ENCODE measurements around the gene SASH3. TPM values are rescaled to one million over a fixed set of nuclear protein-coding genes. Genes with fewer than 3 reads are reported as not detected.

SASH3 gene
- total and polyA plus RNA-seq, 2 donors from 2014 or later: 1.9 to 18.3 TPM

GRCh38 chrX:129747533-129747932 is 32.2 kb upstream of the SASH3 start:
- Histone ChIP-seq H3K27ac (ENCODE audit: low read depth in 2 of 2, low read length in 2 of 2) (no peak overlapping the region), H3K9ac (ENCODE audit: low read length in 3 of 3) (no peak overlapping the region), H3K27me3 (ENCODE audit: control insufficient read depth, insufficient read depth, low read length) (no peaks in the 10 kb centered on the region), H3K4me1 (ENCODE audit: control insufficient read depth in 2 of 3, insufficient read depth in 2 of 3, low read depth in 1 of 3, low read length in 3 of 3) (no peaks in the 10 kb centered on the region), H3K36me3 (ENCODE audit: control insufficient read depth in 2 of 3, insufficient read depth in 3 of 3, low read length in 3 of 3) (no peaks in the 10 kb centered on the region), H3K9me3 (ENCODE audit: control insufficient read depth in 2 of 3, insufficient read depth in 1 of 3, low read length in 3 of 3) (no peaks in the 10 kb centered on the region), H3K4me3 (ENCODE audit: low read length in 3 of 3) (no peak overlapping the region)
- no peak for FAIRE-seq
- TF ChIP-seq, protein P1, sequence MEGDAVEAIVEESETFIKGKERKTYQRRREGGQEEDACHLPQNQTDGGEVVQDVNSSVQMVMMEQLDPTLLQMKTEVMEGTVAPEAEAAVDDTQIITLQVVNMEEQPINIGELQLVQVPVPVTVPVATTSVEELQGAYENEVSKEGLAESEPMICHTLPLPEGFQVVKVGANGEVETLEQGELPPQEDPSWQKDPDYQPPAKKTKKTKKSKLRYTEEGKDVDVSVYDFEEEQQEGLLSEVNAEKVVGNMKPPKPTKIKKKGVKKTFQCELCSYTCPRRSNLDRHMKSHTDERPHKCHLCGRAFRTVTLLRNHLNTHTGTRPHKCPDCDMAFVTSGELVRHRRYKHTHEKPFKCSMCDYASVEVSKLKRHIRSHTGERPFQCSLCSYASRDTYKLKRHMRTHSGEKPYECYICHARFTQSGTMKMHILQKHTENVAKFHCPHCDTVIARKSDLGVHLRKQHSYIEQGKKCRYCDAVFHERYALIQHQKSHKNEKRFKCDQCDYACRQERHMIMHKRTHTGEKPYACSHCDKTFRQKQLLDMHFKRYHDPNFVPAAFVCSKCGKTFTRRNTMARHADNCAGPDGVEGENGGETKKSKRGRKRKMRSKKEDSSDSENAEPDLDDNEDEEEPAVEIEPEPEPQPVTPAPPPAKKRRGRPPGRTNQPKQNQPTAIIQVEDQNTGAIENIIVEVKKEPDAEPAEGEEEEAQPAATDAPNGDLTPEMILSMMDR (IDR thresholded peaks at IDR 0.05; ENCODE audit: borderline replicate concordance, extremely low read depth, insufficient read depth): no peak
- intact Hi-C loops (cut with DNase I): no loop called here
- no peak for DNase-seq

DNA sequence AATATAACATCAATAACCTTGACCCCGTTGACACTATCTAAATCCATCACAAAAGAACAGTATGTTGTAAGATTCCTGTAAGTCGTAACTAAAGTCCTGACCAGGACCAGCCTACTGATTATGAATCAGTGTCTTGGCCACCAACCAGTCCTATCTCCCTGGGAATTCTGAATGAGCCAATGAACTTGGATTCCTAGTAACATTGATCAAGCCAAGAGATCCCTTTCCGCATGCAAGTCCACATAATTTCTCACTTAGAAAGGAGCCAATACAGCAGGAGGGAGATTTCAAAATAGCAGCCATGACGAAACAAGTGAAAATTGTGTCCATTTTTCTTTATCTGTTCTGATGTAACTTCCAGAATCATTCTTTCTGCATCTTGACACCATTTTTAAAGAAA is 31.4 kb upstream of the SASH3 start:
- H3K27ac ChIP-seq (ENCODE audit: low read depth in 2 of 2, low read length in 2 of 2): peak overlapping the region in 1 of 2 donors; percentile 60
- TF ChIP-seq, protein P1 (IDR thresholded peaks at IDR 0.05; ENCODE audit: borderline replicate concordance, extremely low read depth, insufficient read depth): no peak

GRCh38 chrX:129749069-129749468 is 30.7 kb upstream of the SASH3 start:
- Histone ChIP-seq H3K27me3 (ENCODE audit: control insufficient read depth, insufficient read depth, low read length) (no peaks in the 10 kb centered on the region), H3K27ac (ENCODE audit: low read depth in 2 of 2, low read length in 2 of 2) (no peak overlapping the region), H3K9me3 (ENCODE audit: control insufficient read depth in 2 of 3, insufficient read depth in 1 of 3, low read length in 3 of 3) (no peaks in the 10 kb centered on the region), H3K36me3 (ENCODE audit: control insufficient read depth in 2 of 3, insufficient read depth in 3 of 3, low read length in 3 of 3) (no peaks in the 10 kb centered on the region), H3K9ac (ENCODE audit: low read length in 3 of 3) (no peak overlapping the region), H3K4me1 (ENCODE audit: control insufficient read depth in 2 of 3, insufficient read depth in 2 of 3, low read depth in 1 of 3, low read length in 3 of 3) (no peaks in the 10 kb centered on the region), H3K4me3 (ENCODE audit: low read length in 3 of 3) (no peak overlapping the region)
- TF ChIP-seq, protein P1 (IDR thresholded peaks at IDR 0.05; ENCODE audit: borderline replicate concordance, extremely low read depth, insufficient read depth): no peak
- FAIRE-seq (peak; percentile 78), DNase-seq (no peak)
- intact Hi-C loops (cut with DNase I): no loop called here

More for the DNA sequence above, 31.4 kb upstream of the SASH3 start:
- Histone ChIP-seq H3K4me3 (ENCODE audit: low read length in 3 of 3) (no peak overlapping the region), H3K36me3 (ENCODE audit: control insufficient read depth in 2 of 3, insufficient read depth in 3 of 3, low read length in 3 of 3) (no peaks in the 10 kb centered on the region), H3K9ac (ENCODE audit: low read length in 3 of 3) (no peak overlapping the region), H3K4me1 (ENCODE audit: control insufficient read depth in 2 of 3, insufficient read depth in 2 of 3, low read depth in 1 of 3, low read length in 3 of 3) (no peaks in the 10 kb centered on the region), H3K27me3 (ENCODE audit: control insufficient read depth, insufficient read depth, low read length) (no peaks in the 10 kb centered on the region), H3K9me3 (ENCODE audit: control insufficient read depth in 2 of 3, insufficient read depth in 1 of 3, low read length in 3 of 3) (no peaks in the 10 kb centered on the region)
- intact Hi-C loops (cut with DNase I): no loop called here
- DNase-seq (no peak), FAIRE-seq (peak; percentile 62)

DNA sequence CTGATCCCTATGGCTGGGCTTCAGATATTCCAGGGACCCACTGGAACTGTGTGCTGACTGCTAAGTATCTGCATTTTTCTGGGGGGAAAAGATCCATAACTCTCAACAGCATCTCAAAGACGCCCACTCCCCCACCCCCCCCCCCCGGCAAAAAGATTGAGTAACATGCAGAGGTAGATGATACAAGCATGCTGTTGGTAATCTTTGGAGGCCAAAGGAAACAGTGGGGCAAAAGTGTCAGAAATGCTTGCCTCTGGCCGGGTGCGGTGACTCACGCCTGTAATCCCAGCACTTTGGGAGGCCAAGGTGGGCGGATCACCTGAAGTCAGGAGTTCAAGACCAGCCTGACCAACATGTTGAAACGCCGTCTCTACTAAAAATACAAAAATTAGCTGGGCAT is 28.8 kb upstream of the SASH3 start:
- TF ChIP-seq, protein P1 (IDR thresholded peaks at IDR 0.05; ENCODE audit: borderline replicate concordance, extremely low read depth, insufficient read depth): no peak
- DNase-seq (no peak), FAIRE-seq (no peak)
- H3K27me3 ChIP-seq (ENCODE audit: control insufficient read depth, insufficient read depth, low read length): no peaks in the 10 kb centered on the region
- no peaks in the 10 kb centered on the region for H3K36me3 ChIP-seq (ENCODE audit: control insufficient read depth in 2 of 3, insufficient read depth in 3 of 3, low read length in 3 of 3)
- H3K4me3 ChIP-seq (ENCODE audit: low read length in 3 of 3): no peak overlapping the region
- no peaks in the 10 kb centered on the region for H3K9me3 ChIP-seq (ENCODE audit: control insufficient read depth in 2 of 3, insufficient read depth in 1 of 3, low read length in 3 of 3)
- H3K9ac ChIP-seq (ENCODE audit: low read length in 3 of 3): no peak overlapping the region
- intact Hi-C loops (cut with DNase I): no loop called here
- H3K4me1 ChIP-seq (ENCODE audit: control insufficient read depth in 2 of 3, insufficient read depth in 2 of 3, low read depth in 1 of 3, low read length in 3 of 3): no peaks in the 10 kb centered on the region
- H3K27ac ChIP-seq (ENCODE audit: low read depth in 2 of 2, low read length in 2 of 2): no peak overlapping the region
